GM19025 (cell line): ENCODE measurements around the gene CAMK1D.
"Not testable (repeated sequence)": the region's sequence is repeated elsewhere in the genome, so short reads cannot be mapped to it uniquely, and the experiment has no call there.

Source experiments
- ATAC-seq: cut with Tn5 transposase; IDR thresholded peaks from one replicate; pipeline ENCODE4 v1.9.1; 2021; ENCODE audit warnings: mild to moderate bottlenecking, low read depth, moderate library complexity; ENCODE audit not compliant: unreplicated experiment

Gene CAMK1D

DNA sequence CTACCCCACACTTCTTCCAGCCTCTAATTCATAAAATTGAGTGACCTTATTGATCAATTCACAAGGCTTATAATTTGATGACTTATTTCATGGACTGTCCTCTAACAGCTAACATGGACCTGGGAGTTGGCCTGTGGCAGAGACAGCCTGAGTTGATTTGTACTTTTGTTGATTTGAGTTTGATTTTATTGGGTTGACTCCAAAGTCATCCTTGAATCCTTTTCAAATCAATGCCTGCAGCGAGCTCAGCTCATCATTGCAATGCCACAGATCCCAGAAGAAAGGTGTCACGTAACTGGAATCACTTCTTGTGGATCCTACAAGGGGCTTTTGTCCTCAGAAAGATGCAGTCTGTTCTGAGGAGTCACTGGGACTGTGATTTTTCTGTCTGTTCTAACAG is 138.0 kb downstream of the CAMK1D start:
- ATAC-seq = no peak

- no peak for ATAC-seq
These were observed 139.3 kb downstream of the CAMK1D start for GRCh38 chr10:12488626-12489025.

DNA sequence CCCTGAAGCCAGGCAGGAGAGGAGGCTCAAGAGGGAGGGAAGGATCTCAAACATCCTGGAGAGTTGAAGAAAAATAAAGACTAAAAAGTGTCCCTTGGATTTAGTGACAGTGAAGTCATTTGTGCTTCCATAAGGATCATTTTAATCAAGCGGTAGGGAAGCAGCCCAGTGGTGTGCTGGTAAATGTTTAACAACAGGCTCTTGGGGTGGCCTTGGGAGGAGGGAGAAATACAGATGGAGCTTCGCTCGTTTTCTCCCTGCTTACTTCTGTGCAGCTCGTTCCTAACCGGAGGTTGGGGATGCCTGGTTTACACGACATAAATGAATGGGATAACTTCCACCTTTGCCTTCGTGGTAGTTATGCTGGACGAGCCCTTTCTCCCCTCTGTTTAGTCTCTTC is 140.0 kb downstream of the CAMK1D start:
- no peak for ATAC-seq

- ATAC-seq = no peak
These were observed 140.5 kb downstream of the CAMK1D start for GRCh38 chr10:12489806-12490205.

- no peak for ATAC-seq
These were observed 141.6 kb downstream of the CAMK1D start for GRCh38 chr10:12490963-12491362.

DNA sequence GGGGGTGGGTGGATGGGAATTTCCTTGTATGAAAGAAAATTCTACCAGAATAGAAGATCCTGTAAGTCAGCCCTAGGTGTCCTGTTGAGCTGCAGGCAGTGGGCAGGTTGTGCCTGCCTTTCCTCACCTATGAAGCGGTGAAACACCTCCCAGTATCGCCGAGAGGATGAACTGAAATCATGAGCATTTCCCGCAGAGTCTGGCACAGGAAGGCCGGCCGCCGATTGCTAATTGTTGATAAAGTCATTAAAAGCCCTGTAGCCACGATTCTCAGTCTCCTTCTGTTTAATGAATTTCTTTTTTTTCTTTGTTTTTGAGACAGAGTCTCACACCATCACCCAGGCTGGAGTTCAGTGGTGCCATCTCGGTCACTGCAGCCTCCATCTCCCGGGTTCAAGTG is 142.1 kb downstream of the CAMK1D start:
- ATAC-seq = no peak

GRCh38 chr10:12492016-12492415 is 142.7 kb downstream of the CAMK1D start:
- ATAC-seq = no peak

- ATAC-seq = not testable (repeated sequence)
These were observed 147.7 kb downstream of the CAMK1D start for GRCh38 chr10:12497046-12497445.

- no peak for ATAC-seq
These were observed 150.0 kb downstream of the CAMK1D start for GRCh38 chr10:12499076-12499986.

GRCh38 chr10:12500381-12501303 is 151.3 kb downstream of the CAMK1D start:
- ATAC-seq = no peak

DNA sequence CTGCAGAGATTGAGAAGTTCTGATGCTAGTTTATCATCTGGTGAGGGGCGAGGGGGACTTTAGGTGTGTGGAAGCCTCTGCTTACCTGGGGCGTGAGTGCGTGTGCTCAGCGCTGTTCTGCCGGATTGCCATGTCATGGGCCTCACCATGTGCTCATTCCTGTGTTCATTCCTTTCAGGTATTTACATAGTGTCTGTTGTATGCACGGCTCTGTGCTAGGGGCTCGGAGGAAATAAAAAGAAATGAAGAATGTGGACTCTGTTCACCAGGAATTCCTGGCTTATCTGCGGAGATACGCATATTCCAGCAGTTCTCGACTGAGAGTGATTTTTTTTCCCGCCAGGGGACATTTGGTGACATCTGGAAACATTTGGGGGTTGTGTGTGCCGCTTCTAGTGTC is 152.0 kb downstream of the CAMK1D start:
- no peak for ATAC-seq

DNA sequence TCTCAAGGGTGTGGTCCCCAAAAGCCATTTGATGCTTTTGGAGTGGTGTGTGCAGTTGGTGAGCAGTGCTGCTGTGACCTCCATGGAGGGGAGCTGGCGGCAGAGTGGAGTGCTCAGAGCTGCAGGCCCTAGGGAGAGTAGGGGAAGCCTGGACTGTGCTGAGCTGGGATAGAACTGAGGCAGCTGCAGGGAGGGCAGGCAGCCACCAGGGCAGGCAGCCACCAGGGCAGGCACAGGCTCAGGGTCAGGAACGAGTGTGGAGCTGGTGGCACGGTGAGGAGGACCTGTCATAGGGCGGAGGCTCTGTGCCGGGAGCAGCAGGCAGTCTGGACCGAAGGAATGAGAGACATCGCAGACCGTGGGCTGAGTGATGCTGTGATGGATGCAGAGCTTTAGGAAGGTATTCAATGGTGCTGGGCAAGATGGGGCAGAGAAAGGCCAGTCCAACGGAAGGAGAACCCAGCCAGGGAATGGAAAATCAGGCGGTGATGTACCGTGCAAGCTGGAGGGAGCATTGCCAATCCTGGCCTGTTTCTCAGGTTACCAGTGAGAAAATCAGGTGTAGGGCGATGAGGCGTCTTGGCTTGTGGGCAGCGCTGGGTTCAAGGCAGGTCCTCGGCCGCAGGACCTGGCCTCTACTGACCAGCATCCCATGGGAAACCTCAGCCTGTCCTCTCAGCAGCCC is 152.6 kb downstream of the CAMK1D start:
- ATAC-seq = no peak

- ATAC-seq = no peak
These were observed 153.4 kb downstream of the CAMK1D start for GRCh38 chr10:12502526-12503274.

- no peak for ATAC-seq
These were observed 154.0 kb downstream of the CAMK1D start for GRCh38 chr10:12503311-12503710.

GRCh38 chr10:12504176-12504575 is 154.8 kb downstream of the CAMK1D start:
- ATAC-seq = no peak

- ATAC-seq = no peak
These were observed 155.3 kb downstream of the CAMK1D start for GRCh38 chr10:12504628-12505027.

GRCh38 chr10:12505683-12506082 is 156.3 kb downstream of the CAMK1D start:
- no peak for ATAC-seq

- no peak for ATAC-seq
These were observed 158.0 kb downstream of the CAMK1D start for GRCh38 chr10:12507165-12507850.

- ATAC-seq = no peak
These were observed 158.8 kb downstream of the CAMK1D start for GRCh38 chr10:12508165-12508564.
